ENCODE data around the gene MOGAT3. TPM values are rescaled to one million over a fixed set of nuclear protein-coding genes. Genes with fewer than 3 reads are reported as not detected.
"Not testable (repeated sequence)": the region's sequence is repeated elsewhere in the genome, so short reads cannot be mapped to it uniquely, and the experiment has no call there.

MOGAT3 gene
- total RNA-seq, 2 donors from 2014 or later, result 1.3 TPM; not detected in 1

- Histone ChIP-seq H3K4me3 (ENCODE audit: low read length) (no peak overlapping the region), H3K9ac (ENCODE audit: extremely low read depth, low read length, poor library complexity, severe bottlenecking) (no peak overlapping the region), H3K36me3 (ENCODE audit: control insufficient read depth, insufficient read depth, low read length) (no peaks in the 10 kb centered on the region), H3K27ac (ENCODE audit: low read depth, low read length) (no peak overlapping the region), H3K9me3 (ENCODE audit: control insufficient read depth, low read length) (no peaks in the 10 kb centered on the region), H3K4me1 (ENCODE audit: control insufficient read depth, insufficient read depth, low read length) (peaks cover 5% of the 10 kb centered on the region), H3K27me3 (ENCODE audit: control insufficient read depth, insufficient read depth, low read length, poor library complexity, severe bottlenecking) (no peaks in the 10 kb centered on the region)
- H3K27me3 Mint-ChIP-seq (ENCODE audit: insufficient read depth), result peaks cover 37% of the 10 kb centered on the region
- no peak overlapping the region for H3K27ac Mint-ChIP-seq
- no peaks in the 10 kb centered on the region for H3K9me3 Mint-ChIP-seq
- peaks cover 7% of the 10 kb centered on the region for H3K4me1 Mint-ChIP-seq
- DNase-seq, result no peak
- peaks cover 10% of the 10 kb centered on the region for H3K36me3 Mint-ChIP-seq (ENCODE audit: low read depth)
- peak overlapping the region; percentile 46 for H3K4me3 Mint-ChIP-seq
- 86 to 92% methylated on average over 5 of the region's 5 CpGs for WGBS, 2 experiments (ENCODE audit: insufficient coverage in 1 of 2, insufficient read length in 1 of 2)
- TF ChIP-seq CTCF (conservative IDR thresholded peaks at IDR 0.05), result no peak
Measured at GRCh38 chr7:101202603-101202918, 1.7 kb upstream of the MOGAT3 start.

- H3K9me3 ChIP-seq (ENCODE audit: control insufficient read depth, low read length), result no peaks in the 10 kb centered on the region
- 77 to 82% methylated on average over 52 to 75 of the region's 75 CpGs for WGBS, 2 experiments (ENCODE audit: insufficient coverage in 1 of 2, insufficient read length in 1 of 2)
- peaks cover 7% of the 10 kb centered on the region for H3K4me1 Mint-ChIP-seq
- peak; percentile 78 for DNase-seq
- H3K36me3 Mint-ChIP-seq (ENCODE audit: low read depth), result peaks cover 10% of the 10 kb centered on the region
- no peak overlapping the region for H3K9ac ChIP-seq (ENCODE audit: extremely low read depth, low read length, poor library complexity, severe bottlenecking)
- no peak overlapping the region for H3K27ac ChIP-seq (ENCODE audit: low read depth, low read length)
- TF ChIP-seq CTCF (conservative IDR thresholded peaks at IDR 0.05), result no peak
- peak overlapping the region; percentile 46 for H3K4me3 Mint-ChIP-seq
- H3K9me3 Mint-ChIP-seq, result no peaks in the 10 kb centered on the region
- no peaks in the 10 kb centered on the region for H3K27me3 ChIP-seq (ENCODE audit: control insufficient read depth, insufficient read depth, low read length, poor library complexity, severe bottlenecking)
- no peaks in the 10 kb centered on the region for H3K36me3 ChIP-seq (ENCODE audit: control insufficient read depth, insufficient read depth, low read length)
- H3K4me1 ChIP-seq (ENCODE audit: control insufficient read depth, insufficient read depth, low read length), result peaks cover 5% of the 10 kb centered on the region
- H3K27me3 Mint-ChIP-seq (ENCODE audit: insufficient read depth), result peaks cover 37% of the 10 kb centered on the region
- H3K4me3 ChIP-seq (ENCODE audit: low read length), result no peak overlapping the region
- H3K27ac Mint-ChIP-seq, result no peak overlapping the region
Measured at GRCh38 chr7:101201695-101202602, 1.1 kb upstream of the MOGAT3 start.

GRCh38 chr7:101200504-101200861 is 353 bp downstream of the MOGAT3 start:
- Histone ChIP-seq H3K4me3 (ENCODE audit: low read length) (no peak overlapping the region), H3K4me1 (ENCODE audit: control insufficient read depth, insufficient read depth, low read length) (peaks cover 5% of the 10 kb centered on the region), H3K9me3 (ENCODE audit: control insufficient read depth, low read length) (no peaks in the 10 kb centered on the region), H3K27me3 (ENCODE audit: control insufficient read depth, insufficient read depth, low read length, poor library complexity, severe bottlenecking) (no peaks in the 10 kb centered on the region), H3K27ac (ENCODE audit: low read depth, low read length) (no peak overlapping the region), H3K9ac (ENCODE audit: extremely low read depth, low read length, poor library complexity, severe bottlenecking) (no peak overlapping the region), H3K36me3 (ENCODE audit: control insufficient read depth, insufficient read depth, low read length) (no peaks in the 10 kb centered on the region)
- Mint-ChIP-seq H3K27me3 (ENCODE audit: insufficient read depth) (peaks cover 37% of the 10 kb centered on the region), H3K36me3 (ENCODE audit: low read depth) (no peaks in the 10 kb centered on the region), H3K4me1 (peaks cover 7% of the 10 kb centered on the region), H3K9me3 (no peaks in the 10 kb centered on the region), H3K4me3 (peak overlapping the region; percentile 46), H3K27ac (no peak overlapping the region)
- no peak for TF ChIP-seq CTCF (conservative IDR thresholded peaks at IDR 0.05)
- WGBS, 2 experiments (ENCODE audit: insufficient coverage in 1 of 2, insufficient read length in 1 of 2), result 80% methylated on average over 2 of the region's 2 CpGs; no CpG with 5 or more reads in 1 of the 2 experiments
- DNase-seq, result no peak

DNA sequence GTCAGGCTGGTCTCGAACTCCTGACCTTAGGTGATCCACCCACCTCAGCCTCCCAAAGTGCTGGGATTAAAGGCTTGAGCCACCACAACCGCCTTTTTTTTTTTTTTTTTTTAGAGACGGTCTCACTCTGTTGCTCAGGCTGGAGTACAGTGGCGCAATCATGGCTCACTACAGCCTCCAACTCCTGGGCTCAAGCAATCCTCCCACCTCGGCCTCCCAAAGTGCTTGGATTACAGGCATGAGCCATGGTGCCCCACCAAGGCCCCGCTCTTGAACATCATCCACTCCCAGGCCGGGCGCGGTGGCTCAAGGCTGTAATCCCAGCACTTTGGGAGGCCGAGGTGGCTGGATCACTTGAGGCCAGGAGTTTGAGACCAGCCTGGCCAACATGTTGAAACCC is 1.3 kb downstream of the MOGAT3 start:
- not testable (repeated sequence) for DNase-seq; H3K27ac Mint-ChIP-seq; H3K36me3 ChIP-seq (ENCODE audit: control insufficient read depth, insufficient read depth, low read length); H3K4me1 ChIP-seq (ENCODE audit: control insufficient read depth, insufficient read depth, low read length); H3K9ac ChIP-seq (ENCODE audit: extremely low read depth, low read length, poor library complexity, severe bottlenecking); H3K9me3 Mint-ChIP-seq; H3K9me3 ChIP-seq (ENCODE audit: control insufficient read depth, low read length); H3K4me3 Mint-ChIP-seq; H3K36me3 Mint-ChIP-seq (ENCODE audit: low read depth); H3K27ac ChIP-seq (ENCODE audit: low read depth, low read length); H3K27me3 ChIP-seq (ENCODE audit: control insufficient read depth, insufficient read depth, low read length, poor library complexity, severe bottlenecking); H3K4me1 Mint-ChIP-seq; H3K4me3 ChIP-seq (ENCODE audit: low read length)
- 93% methylated on average over 5 to 10 of the region's 10 CpGs for WGBS, 2 experiments (ENCODE audit: insufficient coverage in 1 of 2, insufficient read length in 1 of 2)
- H3K27me3 Mint-ChIP-seq (ENCODE audit: insufficient read depth), result peaks cover 39% of the 10 kb centered on the region
